Spinal cord (tissue), 10 donors: ENCODE measurements around the gene B3GAT3. TPM values are rescaled to one million over a fixed set of nuclear protein-coding genes. Genes with fewer than 3 reads are reported as not detected.
"Not testable (repeated sequence)": the region's sequence is repeated elsewhere in the genome, so short reads cannot be mapped to it uniquely, and the experiment has no call there.

ENCODE experiments used
- DNase-seq, 6 donors: peaks; one replicate each; pipeline versions ENCODE4 v3.0.0 to v3.0.0-alpha.2; 2013 to 2015; ENCODE audit warnings: low spot score in 6 of 6, low read depth in 4 of 6
- H3K27ac ChIP-seq: one replicate; pipeline ENCODE4 v1.5.1; 2013; ENCODE audit warnings: low read depth, low read length, control low read depth
- H3K27me3 ChIP-seq: one replicate; pipeline ENCODE4 v1.6.1; 2013; ENCODE audit warnings: low read length; ENCODE audit not compliant: control insufficient read depth, insufficient read depth
- H3K36me3 ChIP-seq: one replicate; pipeline ENCODE4 v1.6.1; 2013; ENCODE audit warnings: low read length; ENCODE audit not compliant: control insufficient read depth, insufficient read depth
- H3K4me1 ChIP-seq: one replicate; pipeline ENCODE4 v1.6.1; 2013; ENCODE audit warnings: low read length; ENCODE audit not compliant: control insufficient read depth, insufficient read depth
- H3K4me3 ChIP-seq: one replicate; pipeline ENCODE4 v1.5.1; 2013; ENCODE audit warnings: low read depth, low read length, control low read depth
- H3K9me3 ChIP-seq: one replicate; pipeline ENCODE4 v1.6.1; 2013; ENCODE audit warnings: low read length; ENCODE audit not compliant: control insufficient read depth, insufficient read depth
- WGBS: methylation state at CpG from one replicate; pipeline ENCODE4 v1.1.5; 2013; ENCODE audit warnings: missing lambda C conversion rate; ENCODE audit not compliant: insufficient coverage; 5-methylcytosine and 5-hydroxymethylcytosine counted together
- polyA plus RNA-seq, 2 donors: library from polyadenylated mRNA; unstranded; fragments of 120-200 nt; gene quantifications; one replicate each; pipeline ENCODE4 v1.2.1, GENCODE V29; 2013; ENCODE audit not compliant: insufficient read length in 2 of 2
- total RNA-seq, 2 donors: library from RNA; depleted of rRNA in 1 of 2; stranded (reverse); fragments of 120-200 nt in 1 of 2; fragments of >200 nt in 1 of 2; gene quantifications; one replicate each; pipeline versions ENCODE4 v1.2.3 to v1.2.4, GENCODE V29; 2013 to 2014
- donor health status: healthy.

Gene B3GAT3
- total and polyA plus RNA-seq, 4 donors: 26.6 to 70.5 (median 47.4) TPM

- Histone ChIP-seq H3K36me3 (peaks cover 48% of the 10 kb centered on the region), H3K27ac (peak overlapping the region; percentile 41), H3K4me3 (peak overlapping the region; percentile 70), H3K9me3 (no peaks in the 10 kb centered on the region), H3K27me3 (no peaks in the 10 kb centered on the region), H3K4me1 (peaks cover 29% of the 10 kb centered on the region)
- DNase-seq: peak in 3 of 6 donors; percentile 70 to 96 (median 93)
- WGBS: 72% methylated on average over 3 of the region's 7 CpGs
Observed at GRCh38 chr11:62599069-62599696, 22.6 kb downstream of the B3GAT3 start.

GRCh38 chr11:62595124-62595523 is 26.7 kb downstream of the B3GAT3 start:
- Histone ChIP-seq H3K9me3 (no peaks in the 10 kb centered on the region), H3K27me3 (no peaks in the 10 kb centered on the region), H3K4me3 (no peak overlapping the region), H3K36me3 (peaks cover 60% of the 10 kb centered on the region), H3K4me1 (peaks cover 45% of the 10 kb centered on the region), H3K27ac (no peak overlapping the region)
- WGBS: 90% methylated on average over 7 of the region's 8 CpGs
- DNase-seq: no peak

GRCh38 chr11:62593434-62594044 is 28.2 kb downstream of the B3GAT3 start:
- DNase-seq: peak in 2 of 6 donors; percentile 64 to 83
- H3K27ac ChIP-seq: peak overlapping the region; percentile 11
- H3K27me3 ChIP-seq: no peaks in the 10 kb centered on the region
- no peaks in the 10 kb centered on the region for H3K9me3 ChIP-seq
- H3K4me1 ChIP-seq: peaks cover 33% of the 10 kb centered on the region
- no peak overlapping the region for H3K4me3 ChIP-seq
- H3K36me3 ChIP-seq: peaks cover 58% of the 10 kb centered on the region
- WGBS: 71% methylated on average over 9 of the region's 13 CpGs

- WGBS: 42% methylated on average over 5 of the region's 8 CpGs
- Histone ChIP-seq H3K36me3 (peaks cover 59% of the 10 kb centered on the region), H3K4me3 (no peak overlapping the region), H3K9me3 (no peaks in the 10 kb centered on the region), H3K27ac (peak overlapping the region; percentile 98), H3K4me1 (peaks cover 33% of the 10 kb centered on the region), H3K27me3 (no peaks in the 10 kb centered on the region)
- DNase-seq: peak in 2 of 6 donors; percentile 4 to 60
Observed at GRCh38 chr11:62592989-62593421, 28.8 kb downstream of the B3GAT3 start.

- peak overlapping the region; percentile 98 for H3K27ac ChIP-seq
- no peaks in the 10 kb centered on the region for H3K27me3 ChIP-seq
- WGBS: 4% methylated on average over 14 of the region's 17 CpGs
- peaks cover 54% of the 10 kb centered on the region for H3K36me3 ChIP-seq
- peaks cover 33% of the 10 kb centered on the region for H3K4me1 ChIP-seq
- H3K4me3 ChIP-seq: peak overlapping the region; percentile 97
- H3K9me3 ChIP-seq: no peaks in the 10 kb centered on the region
- DNase-seq: no peak
Observed at GRCh38 chr11:62592146-62592815, 29.5 kb downstream of the B3GAT3 start.

GRCh38 chr11:62591448-62592145 is 30.2 kb downstream of the B3GAT3 start, which contains the start of gene TUT1:
TSS of gene TUT1 (minus strand) at chr11:62591523. CDS start at chr11:62591485, 38 bp downstream.
- Histone ChIP-seq H3K27me3 (no peaks in the 10 kb centered on the region), H3K9me3 (no peaks in the 10 kb centered on the region), H3K4me1 (peaks cover 33% of the 10 kb centered on the region), H3K27ac (peak within 1 kb of the TSS; percentile 98), H3K36me3 (peaks cover 54% of the 10 kb centered on the region), H3K4me3 (peak within 1 kb of the TSS; percentile 97)
- DNase-seq: peak; percentile 97 to 100 (median 99)
- WGBS: under 1% methylated on average over 58 of the region's 58 CpGs

GRCh38 chr11:62588966-62589637 is 32.7 kb downstream of the B3GAT3 start:
- Histone ChIP-seq H3K27me3 (no peaks in the 10 kb centered on the region), H3K9me3 (no peaks in the 10 kb centered on the region), H3K36me3 (peaks cover 53% of the 10 kb centered on the region), H3K4me1 (peaks cover 32% of the 10 kb centered on the region), H3K27ac (no peak overlapping the region), H3K4me3 (no peak overlapping the region)
- DNase-seq: peak in 1 of 6 donors; percentile 14
- WGBS: 82% methylated on average over 14 of the region's 18 CpGs

- WGBS: 100% methylated on average over 4 of the region's 7 CpGs
- H3K27me3 ChIP-seq, H3K9me3 ChIP-seq, H3K4me3 ChIP-seq, DNase-seq, H3K27ac ChIP-seq, H3K4me1 ChIP-seq: not testable (repeated sequence)
- peaks cover 67% of the 10 kb centered on the region for H3K36me3 ChIP-seq
Observed at GRCh38 chr11:62585356-62585755, 36.4 kb downstream of the B3GAT3 start.

- H3K9me3 ChIP-seq, H3K4me3 ChIP-seq, DNase-seq, H3K4me1 ChIP-seq, H3K27me3 ChIP-seq, H3K27ac ChIP-seq: not testable (repeated sequence)
- H3K36me3 ChIP-seq: peaks cover 82% of the 10 kb centered on the region
- WGBS: 100% methylated on average over 3 of the region's 4 CpGs
Observed at GRCh38 chr11:62581735-62582134, 40.1 kb downstream of the B3GAT3 start.
